GM18517 (cell line): ENCODE results near the gene ATG7.
"Not testable (repeated sequence)": the region's sequence is repeated elsewhere in the genome, so short reads cannot be mapped to it uniquely, and the experiment has no call there.

Source experiments
- ATAC-seq: cut with Tn5 transposase; IDR thresholded peaks from one replicate; pipeline ENCODE4 v1.9.1; 2021; ENCODE audit warnings: mild to moderate bottlenecking, moderate library complexity; ENCODE audit not compliant: unreplicated experiment

ATG7 gene

DNA sequence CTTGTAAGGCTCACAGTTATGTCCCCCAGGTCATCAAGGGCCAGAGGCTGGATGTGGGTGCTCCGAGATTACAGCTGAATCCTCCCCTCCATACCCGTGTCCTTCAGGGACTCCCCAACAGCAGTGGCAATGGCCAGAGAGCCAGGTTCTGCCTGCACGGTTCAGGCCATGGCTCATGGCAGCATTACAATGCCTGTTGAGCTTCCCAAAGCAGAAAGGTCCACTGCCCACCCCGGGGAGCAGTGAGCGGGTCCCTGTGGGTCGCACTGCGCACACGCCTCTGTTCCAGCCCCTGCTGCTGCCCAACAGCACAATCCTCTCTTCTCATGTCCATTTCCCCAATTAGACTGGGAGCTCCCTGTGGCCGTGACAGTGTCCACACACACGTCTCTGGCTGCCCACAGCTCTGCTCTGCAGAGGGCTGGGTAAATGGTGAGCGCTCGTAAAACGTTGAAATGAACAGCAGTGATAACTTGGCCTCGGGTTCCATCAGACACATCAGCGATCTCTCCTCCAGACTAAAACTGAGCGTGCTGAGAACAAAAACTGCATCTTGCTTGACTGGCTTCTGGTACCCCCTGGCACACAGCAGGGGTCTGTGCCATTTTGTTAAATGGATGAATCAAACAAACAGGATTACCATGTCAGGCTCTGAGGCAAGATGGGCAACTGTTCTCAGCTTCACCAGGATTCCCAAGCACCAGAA, 291.1 kb downstream of the ATG7 start:
- no peak for ATAC-seq

DNA sequence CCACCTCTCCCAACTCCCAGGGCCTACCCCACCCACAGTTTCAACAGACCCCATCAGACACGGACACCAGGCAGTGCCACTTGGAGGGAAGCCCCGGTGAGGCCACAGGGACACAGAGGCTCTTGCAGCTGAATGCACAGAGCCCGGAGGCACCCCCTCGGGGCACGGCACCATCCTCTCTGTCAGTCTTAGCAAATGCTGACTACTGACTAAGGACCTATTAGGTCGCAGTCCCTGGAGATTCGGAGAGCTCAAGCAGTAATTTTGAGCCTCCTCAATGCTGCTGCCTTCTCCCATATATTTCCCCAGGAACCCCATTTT, 291.6 kb downstream of the ATG7 start:
- ATAC-seq: no peak

GRCh38 chr3:11564577-11565001, 292.4 kb downstream of the ATG7 start:
- no peak for ATAC-seq

DNA sequence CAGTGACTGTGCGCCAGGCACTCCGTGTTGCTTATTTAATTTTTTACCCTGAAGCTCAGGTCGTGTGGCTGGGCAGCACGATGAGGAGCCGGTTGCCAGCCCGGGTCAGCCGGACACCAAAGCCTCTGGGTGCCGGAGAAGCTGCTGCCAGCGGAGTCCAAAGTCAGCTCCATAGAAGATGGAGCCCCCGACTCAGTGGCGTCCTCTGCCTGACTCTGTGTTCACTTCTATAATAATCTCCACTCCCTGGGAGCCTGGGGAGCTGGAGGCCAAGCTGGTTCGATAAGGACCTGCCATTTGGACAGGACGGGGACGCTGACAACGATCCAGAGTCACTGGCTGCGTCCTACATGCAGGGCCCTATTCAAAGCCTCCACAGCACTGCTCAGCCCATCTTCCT, 292.9 kb downstream of the ATG7 start:
- ATAC-seq: no peak

DNA sequence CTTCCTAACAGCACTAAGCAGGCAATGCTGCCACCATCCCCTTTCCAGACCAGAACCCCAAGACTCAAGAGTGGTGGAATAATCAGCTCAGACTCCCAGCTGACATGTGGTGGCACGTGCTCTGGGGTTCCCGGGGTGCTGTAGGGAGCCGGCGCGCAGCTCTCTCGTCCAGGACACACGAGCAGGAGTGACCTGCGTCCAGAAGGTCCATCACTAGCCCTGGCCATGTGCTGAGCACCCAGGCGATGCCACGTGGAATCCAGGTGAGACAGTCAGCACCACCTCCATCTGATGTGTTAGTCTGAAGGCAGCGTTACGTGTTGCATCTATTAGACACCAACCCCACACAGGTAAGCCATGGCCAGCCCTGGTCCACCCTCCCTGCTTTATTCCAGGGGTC, 293.3 kb downstream of the ATG7 start:
- ATAC-seq: no peak

GRCh38 chr3:11565932-11566331, 293.7 kb downstream of the ATG7 start:
- ATAC-seq: no peak

GRCh38 chr3:11566478-11566877, 294.3 kb downstream of the ATG7 start:
- ATAC-seq: no peak

- ATAC-seq: no peak
Observed at GRCh38 chr3:11566916-11567315, 294.7 kb downstream of the ATG7 start.

GRCh38 chr3:11567516-11568467, 295.6 kb downstream of the ATG7 start:
- ATAC-seq: no peak

DNA sequence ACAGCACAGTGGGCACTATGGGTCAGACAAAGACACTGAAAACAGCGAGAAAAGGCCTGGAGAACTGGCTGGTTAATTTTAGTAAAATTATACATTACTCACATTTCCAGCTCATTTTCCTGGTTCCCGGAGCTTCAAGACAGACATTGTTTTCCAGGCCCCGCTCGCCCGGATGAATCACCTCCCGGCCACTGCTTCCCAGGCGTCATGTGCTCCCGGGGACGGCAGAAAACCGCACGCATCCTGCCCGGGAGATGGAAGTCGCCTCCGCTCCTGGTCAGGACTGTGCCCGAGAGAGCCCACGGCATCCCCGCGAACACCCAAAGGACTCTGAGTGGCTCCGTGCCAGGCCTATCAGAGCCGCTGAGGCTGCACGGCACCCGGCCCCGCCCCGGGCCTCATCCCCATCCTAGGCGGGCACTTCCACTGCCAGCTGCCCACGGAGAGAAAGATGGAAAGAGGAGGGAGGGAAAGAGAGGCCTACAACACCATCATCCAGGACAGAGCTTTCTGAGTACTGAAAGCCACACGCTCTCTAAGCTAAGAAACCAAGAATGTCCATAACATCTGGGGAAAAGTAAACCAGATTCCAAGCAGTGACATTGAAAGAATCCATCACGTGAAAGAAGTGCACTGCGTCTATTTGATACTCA, 296.4 kb downstream of the ATG7 start:
- no peak for ATAC-seq

GRCh38 chr3:11569156-11569741, 297.1 kb downstream of the ATG7 start:
- ATAC-seq: no peak

GRCh38 chr3:11570251-11570650, 298.1 kb downstream of the ATG7 start:
- ATAC-seq: no peak

DNA sequence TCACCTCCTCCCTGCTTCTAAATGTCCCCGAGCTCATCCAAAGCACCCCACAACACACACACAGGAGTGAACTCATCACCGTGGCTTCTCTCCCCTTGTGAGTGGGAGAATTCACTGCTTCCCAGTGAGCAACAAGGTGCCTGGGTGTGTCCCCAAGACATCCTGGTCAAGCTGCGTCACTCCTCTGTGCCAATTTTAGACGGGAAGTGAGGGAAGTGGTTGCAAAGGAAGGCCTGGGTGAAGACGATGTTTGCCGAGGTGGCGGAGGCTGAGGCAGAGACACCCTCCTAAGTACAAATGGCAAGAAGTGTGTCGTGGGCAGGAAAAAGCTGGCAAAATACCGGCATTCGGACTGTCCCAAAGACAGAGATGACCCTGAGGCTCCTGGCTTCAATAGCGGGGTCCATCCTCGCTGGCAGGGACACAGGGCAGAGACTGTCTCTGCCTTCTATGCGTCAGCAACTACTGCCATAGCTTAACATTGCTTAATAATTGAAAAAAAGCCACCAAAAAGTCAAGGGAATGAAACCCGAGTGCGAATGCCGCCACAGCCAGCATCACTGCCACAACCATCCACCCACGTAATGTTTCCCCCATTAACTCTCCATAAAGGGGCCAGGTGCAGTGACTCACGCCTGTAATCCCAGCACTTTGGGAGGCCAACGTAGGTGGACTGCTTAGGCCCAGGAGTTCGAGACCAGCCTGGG, 298.7 kb downstream of the ATG7 start:
- no peak for ATAC-seq

GRCh38 chr3:11572660-11573059, 300.5 kb downstream of the ATG7 start:
- ATAC-seq: not testable (repeated sequence)

DNA sequence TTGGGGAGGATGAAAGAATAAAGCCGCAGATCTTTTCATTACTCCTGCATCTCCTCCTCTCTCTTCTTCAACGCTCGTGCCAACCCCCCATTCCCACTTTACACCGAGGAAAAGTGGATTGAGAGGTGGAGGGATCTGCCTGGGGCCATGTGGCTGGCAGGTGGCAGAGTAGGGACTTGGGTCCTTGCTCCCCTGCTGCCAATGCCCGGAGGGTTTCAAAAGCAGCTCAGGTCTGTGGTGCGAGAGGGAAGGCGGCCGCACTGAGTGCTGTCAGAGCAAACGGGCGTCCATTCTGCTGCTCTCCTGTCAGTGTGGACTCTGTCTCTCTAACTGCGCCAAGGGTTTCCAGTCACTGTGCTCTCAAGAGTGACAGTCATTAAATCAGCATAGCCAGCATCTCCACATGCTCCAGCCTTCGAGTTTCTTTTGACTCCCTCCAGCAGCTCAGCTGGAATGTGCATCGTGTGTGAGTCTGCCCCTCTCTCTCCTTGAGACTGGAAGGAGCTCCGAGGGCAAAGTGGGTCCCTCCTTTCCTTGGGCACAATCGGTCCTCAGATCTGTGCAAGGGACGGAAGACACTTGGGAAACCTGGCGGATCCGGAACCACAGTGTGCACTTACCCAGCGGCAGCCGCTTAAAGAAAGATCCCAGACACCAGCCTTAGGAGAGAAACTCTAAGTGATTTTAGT, 302.9 kb downstream of the ATG7 start:
- no peak for ATAC-seq

- ATAC-seq: no peak
Observed at GRCh38 chr3:11575677-11576076, 303.5 kb downstream of the ATG7 start.

DNA sequence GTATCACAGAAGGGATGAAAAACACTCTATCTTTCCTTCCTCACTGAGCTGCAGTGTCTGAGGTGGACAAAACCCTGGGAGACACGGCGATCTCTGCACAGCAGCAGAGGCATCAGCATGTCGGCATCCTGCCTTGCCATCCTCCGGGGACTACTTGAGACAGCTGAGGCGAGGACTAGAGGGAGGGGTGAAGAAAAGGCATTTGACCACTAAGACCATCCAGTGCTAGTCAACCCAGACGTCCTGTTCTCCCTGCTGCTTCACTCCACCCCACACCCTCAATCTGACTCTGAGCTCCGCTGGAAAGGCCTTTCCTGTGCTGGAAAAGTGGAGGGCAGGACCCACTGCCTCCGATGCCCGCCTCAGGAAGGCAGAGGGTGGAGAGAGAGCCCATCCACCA, 304.3 kb downstream of the ATG7 start:
- no peak for ATAC-seq

- no peak for ATAC-seq
Observed at GRCh38 chr3:11578169-11578568, 306.0 kb downstream of the ATG7 start.

DNA sequence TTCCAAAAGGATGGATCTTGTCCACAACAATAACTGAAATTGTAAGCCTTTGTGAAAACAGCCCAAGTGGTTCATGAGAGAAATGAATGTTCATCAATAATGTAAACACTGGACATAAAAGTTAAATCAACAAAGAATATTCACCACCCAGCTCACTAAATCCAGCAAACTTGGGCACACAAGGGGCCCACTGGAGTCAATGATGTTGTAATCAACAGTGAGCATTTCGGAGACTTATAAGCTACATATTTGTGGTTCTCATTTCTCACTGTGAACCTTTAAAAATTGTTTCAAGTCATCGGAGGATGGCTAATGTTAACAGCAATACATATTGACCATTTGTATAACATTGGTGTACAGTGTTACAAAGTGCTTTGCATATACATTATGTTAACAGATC, 308.4 kb downstream of the ATG7 start:
- no peak for ATAC-seq
